Rectal smooth muscle tissue (tissue), 1 donor: ENCODE data around the gene RIPOR2.
"Not testable (repeated sequence)": the region's sequence is repeated elsewhere in the genome, so short reads cannot be mapped to it uniquely, and the experiment has no call there.

Source experiments
- H3K27ac ChIP-seq: one replicate; pipeline ENCODE4 v1.7.0; 2013; ENCODE audit warnings: low read depth, low read length, inconsistent platforms
- H3K27me3 ChIP-seq: one replicate; pipeline ENCODE4 v1.7.0; 2013; ENCODE audit warnings: low read length; ENCODE audit not compliant: control insufficient read depth, insufficient read depth
- H3K36me3 ChIP-seq: one replicate; pipeline ENCODE4 v1.7.0; 2013; ENCODE audit warnings: low read length; ENCODE audit not compliant: control insufficient read depth, insufficient read depth
- H3K4me1 ChIP-seq: one replicate; pipeline ENCODE4 v1.7.0; 2013; ENCODE audit warnings: low read length; ENCODE audit not compliant: control insufficient read depth, insufficient read depth
- H3K4me3 ChIP-seq: one replicate; pipeline ENCODE4 v1.7.0; 2013; ENCODE audit warnings: low read length
- H3K9ac ChIP-seq: one replicate; pipeline ENCODE4 v1.7.0; 2013; ENCODE audit warnings: low read length

RIPOR2 gene

GRCh38 chr6:24779416-24780016 is 156.2 kb downstream of the RIPOR2 start:
- H3K27ac ChIP-seq = no peak overlapping the region
- H3K36me3 ChIP-seq = no peaks in the 10 kb centered on the region
- no peaks in the 10 kb centered on the region for H3K27me3 ChIP-seq
- H3K9ac ChIP-seq = no peak overlapping the region
- H3K4me3 ChIP-seq = no peak overlapping the region
- H3K4me1 ChIP-seq = no peaks in the 10 kb centered on the region

GRCh38 chr6:24778878-24779277 is 156.9 kb downstream of the RIPOR2 start:
- no peak overlapping the region for H3K27ac ChIP-seq
- H3K36me3 ChIP-seq = no peaks in the 10 kb centered on the region
- no peak overlapping the region for H3K4me3 ChIP-seq
- no peak overlapping the region for H3K9ac ChIP-seq
- H3K4me1 ChIP-seq = no peaks in the 10 kb centered on the region
- no peaks in the 10 kb centered on the region for H3K27me3 ChIP-seq

GRCh38 chr6:24778121-24778520 is 157.6 kb downstream of the RIPOR2 start:
- Histone ChIP-seq H3K36me3 (no peaks in the 10 kb centered on the region), H3K27me3 (no peaks in the 10 kb centered on the region), H3K4me1 (no peaks in the 10 kb centered on the region), H3K4me3 (peak overlapping the region; percentile 36), H3K9ac (no peak overlapping the region), H3K27ac (no peak overlapping the region)

DNA sequence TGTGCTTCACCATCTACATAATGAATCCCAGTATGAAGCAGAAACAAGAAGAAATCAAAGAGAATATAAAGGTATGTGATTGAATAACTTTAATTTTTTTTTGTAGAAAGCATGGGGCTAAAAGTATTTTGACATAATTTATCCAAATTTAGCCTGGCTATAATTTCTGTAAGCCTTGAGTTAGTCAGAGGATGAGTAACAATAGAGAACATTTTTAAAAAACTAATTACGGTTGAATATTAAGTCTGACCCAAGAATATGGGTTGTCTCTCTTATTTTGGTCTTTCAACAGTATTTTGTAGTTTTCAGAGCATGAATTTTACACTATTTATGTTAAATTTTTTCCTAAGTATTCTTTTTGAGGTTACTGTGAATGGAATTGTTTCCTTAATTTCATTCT is 158.5 kb downstream of the RIPOR2 start:
- Histone ChIP-seq H3K27ac (no peak overlapping the region), H3K36me3 (no peaks in the 10 kb centered on the region), H3K9ac (no peak overlapping the region), H3K4me3 (no peak overlapping the region), H3K4me1 (no peaks in the 10 kb centered on the region), H3K27me3 (no peaks in the 10 kb centered on the region)

GRCh38 chr6:24775520-24776058 is 160.2 kb downstream of the RIPOR2 start:
- Histone ChIP-seq H3K9ac (peak overlapping the region; percentile 12), H3K36me3 (no peaks in the 10 kb centered on the region), H3K27me3 (no peaks in the 10 kb centered on the region), H3K27ac (peak overlapping the region; percentile 85), H3K4me1 (no peaks in the 10 kb centered on the region), H3K4me3 (peak overlapping the region; percentile 100)

GRCh38 chr6:24774696-24775519 is 160.9 kb downstream of the RIPOR2 start, which contains the start of gene GMNN:
TSS of gene GMNN (plus strand) at chr6:24774937. CDS start at chr6:24777247, 2,310 bp downstream.
- H3K9ac ChIP-seq = peak within 1 kb of the TSS; percentile 96
- no peaks in the 10 kb centered on the region for H3K36me3 ChIP-seq

DNA sequence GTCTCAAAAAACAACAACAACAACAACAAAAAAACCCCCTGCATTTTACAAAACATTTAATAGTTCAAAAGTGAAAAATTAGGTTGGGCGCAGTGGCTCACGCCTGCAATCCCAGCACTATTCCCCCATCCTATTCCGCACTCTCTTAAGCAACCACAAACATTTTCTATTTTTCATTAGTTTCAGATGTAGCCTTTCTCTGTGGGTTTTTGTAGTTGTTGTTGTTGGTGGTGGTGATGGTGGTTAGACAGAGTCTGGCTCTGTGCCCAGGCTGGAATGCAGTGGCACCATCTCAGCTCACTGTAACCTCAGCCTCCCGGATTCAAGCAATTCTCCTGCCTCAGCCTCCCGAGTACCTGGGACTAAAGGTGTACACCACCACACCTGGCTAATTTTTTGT is 167.4 kb downstream of the RIPOR2 start:
- H3K27me3 ChIP-seq = no peaks in the 10 kb centered on the region
- H3K9ac ChIP-seq = no peak overlapping the region
- no peaks in the 10 kb centered on the region for H3K36me3 ChIP-seq
- H3K4me3 ChIP-seq = no peak overlapping the region
- H3K27ac ChIP-seq = no peak overlapping the region
- H3K4me1 ChIP-seq = no peaks in the 10 kb centered on the region

More at GRCh38 chr6:24774696-24775519, 160.9 kb downstream of the RIPOR2 start, which contains the start of gene GMNN:
- H3K27me3 ChIP-seq = no peaks in the 10 kb centered on the region
- no peaks in the 10 kb centered on the region for H3K4me1 ChIP-seq
- peak within 1 kb of the TSS; percentile 100 for H3K4me3 ChIP-seq
- H3K27ac ChIP-seq = peak within 1 kb of the TSS; percentile 85

- H3K36me3 ChIP-seq = no peaks in the 10 kb centered on the region
- no peaks in the 10 kb centered on the region for H3K27me3 ChIP-seq
- no peak overlapping the region for H3K27ac ChIP-seq
- H3K4me3 ChIP-seq = no peak overlapping the region
- H3K4me1 ChIP-seq = no peaks in the 10 kb centered on the region
- no peak overlapping the region for H3K9ac ChIP-seq
Measured at GRCh38 chr6:24766680-24767462, 168.9 kb downstream of the RIPOR2 start.

DNA sequence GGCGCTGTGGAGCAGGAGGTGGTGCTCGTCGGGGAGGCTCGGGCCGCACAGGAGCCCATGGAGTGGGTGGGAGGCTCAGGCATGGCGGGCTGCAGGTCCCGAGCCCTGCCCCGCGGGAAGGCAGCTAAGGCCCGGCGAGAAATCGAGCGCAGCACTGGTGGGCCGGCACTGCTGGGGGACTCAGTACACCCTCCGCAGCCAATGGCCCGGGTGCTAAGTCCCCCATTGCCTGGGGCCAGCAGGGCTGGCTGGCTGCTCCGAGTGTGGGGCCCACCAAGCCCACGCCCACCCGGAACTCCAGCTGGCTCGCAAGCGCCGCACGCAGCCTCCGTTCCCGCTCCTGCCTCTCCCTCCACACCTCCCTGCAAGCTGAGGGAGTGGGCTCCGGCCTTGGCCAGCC is 169.8 kb downstream of the RIPOR2 start:
- H3K36me3 ChIP-seq, H3K4me1 ChIP-seq, H3K27me3 ChIP-seq, H3K4me3 ChIP-seq, H3K27ac ChIP-seq, H3K9ac ChIP-seq: not testable (repeated sequence)

DNA sequence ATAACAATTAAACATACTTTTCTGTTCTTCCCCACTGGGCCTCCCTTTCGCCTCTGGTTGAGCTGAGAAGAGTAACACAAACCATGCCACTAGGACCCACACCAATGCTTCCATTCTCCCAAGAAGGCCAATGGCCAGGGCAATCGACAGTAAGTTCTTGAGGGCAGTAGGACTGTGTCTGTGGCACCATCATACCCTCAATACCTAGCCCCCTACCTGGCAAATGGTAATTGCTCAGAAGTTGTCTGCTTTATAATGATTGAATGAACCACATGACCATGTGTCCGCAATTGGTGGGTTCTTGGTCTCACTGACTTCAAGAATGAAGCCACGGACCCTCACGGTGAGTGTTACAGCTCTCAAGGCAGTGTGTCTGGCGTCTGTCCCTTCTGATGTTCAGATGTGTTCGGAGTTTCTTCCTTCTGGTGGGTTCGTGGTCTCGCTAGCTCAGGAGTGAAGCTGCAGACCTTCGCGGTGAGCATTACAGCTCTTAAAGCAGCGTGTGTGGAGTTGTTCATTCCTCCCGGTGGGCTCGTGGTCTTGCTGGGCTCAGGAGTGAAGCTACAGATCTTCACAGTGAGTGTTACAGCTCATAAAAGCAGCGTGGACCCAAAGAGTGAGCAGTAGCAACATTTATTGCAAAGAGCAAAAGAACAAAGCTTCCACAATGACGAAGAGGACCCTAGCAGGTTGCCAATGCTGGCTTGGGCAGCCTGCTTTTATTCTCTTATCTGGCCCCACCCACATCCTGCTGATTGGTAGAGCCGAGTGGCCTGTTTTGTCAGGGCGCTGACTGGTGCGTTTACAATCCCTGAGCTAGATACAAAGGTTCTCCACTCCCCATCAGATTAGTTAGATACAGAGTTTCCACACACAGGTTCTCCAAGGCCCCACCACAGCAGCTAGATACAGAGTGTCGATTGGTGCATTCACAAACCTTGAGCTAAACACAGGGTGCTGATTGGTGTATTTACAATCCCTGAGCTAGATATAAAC is 170.6 kb downstream of the RIPOR2 start:
- not testable (repeated sequence) for H3K36me3 ChIP-seq, H3K4me1 ChIP-seq, H3K9ac ChIP-seq, H3K4me3 ChIP-seq, H3K27me3 ChIP-seq, H3K27ac ChIP-seq

DNA sequence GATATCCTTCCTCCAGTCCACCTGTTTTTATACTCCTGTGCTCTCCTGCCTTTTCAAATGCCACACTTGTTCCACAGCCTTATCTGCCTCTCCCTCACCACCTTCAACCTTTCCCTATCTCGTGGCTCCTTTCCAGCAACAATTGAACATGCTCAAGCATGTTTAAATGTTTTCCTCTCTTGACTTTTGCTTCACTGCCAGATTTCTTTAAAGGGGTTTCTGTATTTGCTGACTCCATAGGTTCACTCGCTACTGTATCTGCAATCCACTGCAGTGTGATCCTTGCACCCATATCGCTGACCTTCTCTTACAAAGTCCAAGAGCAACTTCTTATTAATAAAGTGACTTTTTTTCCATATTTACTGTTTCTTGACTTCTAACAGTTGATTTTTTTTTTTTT is 172.2 kb downstream of the RIPOR2 start:
- no peak overlapping the region for H3K4me3 ChIP-seq
- H3K9ac ChIP-seq = no peak overlapping the region
- no peak overlapping the region for H3K27ac ChIP-seq
- H3K27me3 ChIP-seq = no peaks in the 10 kb centered on the region
- H3K4me1 ChIP-seq = no peaks in the 10 kb centered on the region
- no peaks in the 10 kb centered on the region for H3K36me3 ChIP-seq
